22Rv1 (cell line): ENCODE measurements around the gene AMZ1.
"Not testable (repeated sequence)": the region's sequence is repeated elsewhere in the genome, so short reads cannot be mapped to it uniquely, and the experiment has no call there.

Source experiments
- ZFX ChIP-seq: fragments of 450-650 bp; IDR thresholded peaks from 2 replicates; pipeline ENCODE4 v1.6.1; 2017; ENCODE audit warnings: antibody characterized with exemption, borderline replicate concordance
- TF ChIP-seq, protein P1 (sequence below): fragments of 450-650 bp; IDR thresholded peaks from 2 replicates; pipeline ENCODE4 v1.5.1; 2017; ENCODE audit warnings: mild to moderate bottlenecking

DNA sequence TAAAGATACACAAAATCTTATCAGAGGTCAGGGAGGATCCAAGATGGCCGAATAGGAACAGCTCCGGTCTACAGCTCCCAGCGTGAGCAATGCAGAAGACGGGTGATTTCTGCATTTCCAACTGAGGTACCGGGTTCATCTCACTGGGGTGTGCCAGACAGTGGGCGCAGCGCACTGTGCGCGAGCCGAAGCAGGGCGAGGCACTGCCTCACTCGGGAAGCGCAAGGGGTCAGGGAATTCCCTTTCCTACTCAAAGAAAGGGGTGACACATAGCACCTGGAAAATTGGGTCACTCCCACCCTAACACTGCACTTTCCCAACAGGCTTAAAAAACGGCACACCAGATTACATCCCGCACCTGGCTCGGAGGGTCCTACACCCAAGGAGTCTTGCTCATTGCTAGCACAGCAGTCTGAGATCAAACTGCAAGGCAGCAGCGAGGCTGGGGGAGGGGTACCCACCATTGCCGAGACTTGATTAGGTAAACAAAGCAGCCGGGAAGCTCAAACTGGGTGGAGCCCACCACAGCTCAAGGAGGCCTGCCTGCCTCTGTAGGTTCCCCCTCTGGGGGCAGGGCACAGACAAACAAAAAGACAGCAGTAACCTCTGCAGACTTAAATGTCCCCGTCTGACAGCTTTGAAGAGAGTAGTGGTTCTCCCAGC lies 55.7 kb downstream of the AMZ1 start:
- TF ChIP-seq, protein P1, sequence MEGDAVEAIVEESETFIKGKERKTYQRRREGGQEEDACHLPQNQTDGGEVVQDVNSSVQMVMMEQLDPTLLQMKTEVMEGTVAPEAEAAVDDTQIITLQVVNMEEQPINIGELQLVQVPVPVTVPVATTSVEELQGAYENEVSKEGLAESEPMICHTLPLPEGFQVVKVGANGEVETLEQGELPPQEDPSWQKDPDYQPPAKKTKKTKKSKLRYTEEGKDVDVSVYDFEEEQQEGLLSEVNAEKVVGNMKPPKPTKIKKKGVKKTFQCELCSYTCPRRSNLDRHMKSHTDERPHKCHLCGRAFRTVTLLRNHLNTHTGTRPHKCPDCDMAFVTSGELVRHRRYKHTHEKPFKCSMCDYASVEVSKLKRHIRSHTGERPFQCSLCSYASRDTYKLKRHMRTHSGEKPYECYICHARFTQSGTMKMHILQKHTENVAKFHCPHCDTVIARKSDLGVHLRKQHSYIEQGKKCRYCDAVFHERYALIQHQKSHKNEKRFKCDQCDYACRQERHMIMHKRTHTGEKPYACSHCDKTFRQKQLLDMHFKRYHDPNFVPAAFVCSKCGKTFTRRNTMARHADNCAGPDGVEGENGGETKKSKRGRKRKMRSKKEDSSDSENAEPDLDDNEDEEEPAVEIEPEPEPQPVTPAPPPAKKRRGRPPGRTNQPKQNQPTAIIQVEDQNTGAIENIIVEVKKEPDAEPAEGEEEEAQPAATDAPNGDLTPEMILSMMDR, result not testable (repeated sequence)
- not testable (repeated sequence) for TF ChIP-seq ZFX
